GM13976 (cell line): Measurements from ENCODE around the gene DNAH8.

ENCODE experiments used
- DNase-seq: peaks from one replicate; pipeline ENCODE4 v3.0.0; 2012; ENCODE audit warnings: low spot score
- CTCF ChIP-seq: IDR thresholded peaks from 2 replicates; pipeline ENCODE4 v1.5.1; 2012; ENCODE audit warnings: borderline replicate concordance, mild to moderate bottlenecking; ENCODE audit not compliant: insufficient read depth; ENCODE audit errors: extremely low read depth, missing control alignments, control extremely low read depth
- in situ Hi-C: fragments of 300-500 bp; cut with MboI; formaldehyde crosslinking; loops from one replicate; pipeline ENCODE4 v1.12.0; 2022; ENCODE audit warnings: low sequenced_read_pairs, mixed read lengths, inconsistent platforms; ENCODE audit not compliant: unreplicated experiment

DNAH8 gene

DNA sequence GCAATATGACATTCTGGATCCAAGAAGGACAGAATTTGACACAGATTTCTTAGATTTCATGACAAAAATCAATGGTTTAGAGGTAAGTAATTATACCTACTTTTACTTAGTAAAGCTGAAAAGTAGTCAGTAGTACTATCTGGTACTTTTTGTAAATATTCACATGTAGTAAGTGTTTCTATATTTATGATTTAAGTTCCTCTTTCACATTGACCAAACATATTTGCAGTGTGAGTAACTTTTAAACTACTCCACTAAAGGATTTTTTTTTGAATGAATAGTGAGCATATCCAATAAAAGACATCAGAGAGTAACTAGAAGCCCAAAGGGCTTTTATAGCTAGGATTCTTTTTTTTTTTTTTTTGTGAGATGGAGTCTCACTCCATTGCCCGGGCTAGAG, 60.8 kb downstream of the DNAH8 start:
- no peak for TF ChIP-seq CTCF
- in situ Hi-C loops: no loop called here
- peak; percentile 46 for DNase-seq

GRCh38 chr6:38776515-38776914, 61.4 kb downstream of the DNAH8 start:
- DNase-seq: no peak
- no peak for TF ChIP-seq CTCF

GRCh38 chr6:38779310-38780062, 64.4 kb downstream of the DNAH8 start:
- in situ Hi-C loops: no loop called here
- no peak for DNase-seq
- TF ChIP-seq CTCF: no peak

More at GRCh38 chr6:38776515-38776914, 61.4 kb downstream of the DNAH8 start:
- in situ Hi-C loops: no loop called here

DNA sequence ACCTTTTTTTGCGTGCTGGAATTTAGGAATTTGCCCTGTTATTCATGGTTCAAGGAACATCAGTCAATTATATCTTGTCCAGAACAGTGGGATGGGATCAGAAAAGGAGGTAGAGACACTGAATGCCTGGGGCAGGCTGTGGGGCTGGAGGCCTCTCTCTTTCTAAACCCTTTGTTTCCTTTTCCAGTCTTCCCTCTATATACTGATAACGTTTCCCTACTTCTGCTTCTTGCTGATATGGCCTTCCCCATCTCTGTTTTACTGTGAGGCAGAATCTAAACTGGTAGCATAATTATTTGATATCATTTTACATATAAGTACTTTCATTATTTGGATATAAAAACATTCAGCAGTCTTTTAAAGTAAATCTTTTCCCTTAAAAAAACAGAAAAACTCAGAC, 67.5 kb downstream of the DNAH8 start:
- no peak for DNase-seq
- no peak for TF ChIP-seq CTCF

DNA sequence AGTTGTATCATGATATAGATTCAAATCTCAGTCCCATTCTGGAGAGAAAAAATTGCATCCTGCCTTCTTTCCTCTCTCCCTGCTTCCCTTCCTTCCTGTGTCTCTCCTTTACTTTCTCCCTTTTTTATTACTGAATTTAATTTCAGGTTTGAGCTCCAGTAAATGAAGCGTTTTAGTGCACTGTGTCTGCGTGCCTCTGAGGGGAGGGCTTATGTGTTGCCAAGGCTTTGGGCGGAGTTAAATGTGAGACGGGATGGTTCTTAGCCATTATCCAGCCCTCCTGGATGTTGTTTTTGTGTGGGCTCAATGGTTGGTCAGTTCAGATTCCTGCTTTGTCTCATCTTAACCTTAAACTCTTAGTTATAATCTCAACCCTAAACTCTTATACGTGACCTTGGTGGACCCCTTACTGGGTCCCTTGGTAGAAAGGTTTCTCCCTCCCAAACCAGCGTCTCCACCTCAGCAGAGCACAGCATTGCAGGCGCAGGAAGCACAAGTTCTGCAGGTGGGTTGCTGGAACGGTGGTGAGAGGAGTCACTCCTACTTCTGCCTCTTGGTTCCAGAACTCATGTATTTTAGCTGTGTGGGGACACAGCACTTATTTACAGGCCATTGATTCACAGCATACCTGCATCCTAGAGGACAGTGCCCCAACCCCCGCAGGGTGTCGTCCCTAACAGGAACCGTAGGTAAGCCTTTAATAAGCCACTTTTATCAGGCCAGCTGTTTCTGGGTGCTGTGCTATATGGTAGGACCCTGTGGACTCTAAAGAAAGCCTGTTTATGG, 68.5 kb downstream of the DNAH8 start:
- TF ChIP-seq CTCF: no peak
- in situ Hi-C loops: no loop called here
- no peak for DNase-seq

More for the DNA sequence above, 67.5 kb downstream of the DNAH8 start:
- in situ Hi-C loops: no loop called here

DNA sequence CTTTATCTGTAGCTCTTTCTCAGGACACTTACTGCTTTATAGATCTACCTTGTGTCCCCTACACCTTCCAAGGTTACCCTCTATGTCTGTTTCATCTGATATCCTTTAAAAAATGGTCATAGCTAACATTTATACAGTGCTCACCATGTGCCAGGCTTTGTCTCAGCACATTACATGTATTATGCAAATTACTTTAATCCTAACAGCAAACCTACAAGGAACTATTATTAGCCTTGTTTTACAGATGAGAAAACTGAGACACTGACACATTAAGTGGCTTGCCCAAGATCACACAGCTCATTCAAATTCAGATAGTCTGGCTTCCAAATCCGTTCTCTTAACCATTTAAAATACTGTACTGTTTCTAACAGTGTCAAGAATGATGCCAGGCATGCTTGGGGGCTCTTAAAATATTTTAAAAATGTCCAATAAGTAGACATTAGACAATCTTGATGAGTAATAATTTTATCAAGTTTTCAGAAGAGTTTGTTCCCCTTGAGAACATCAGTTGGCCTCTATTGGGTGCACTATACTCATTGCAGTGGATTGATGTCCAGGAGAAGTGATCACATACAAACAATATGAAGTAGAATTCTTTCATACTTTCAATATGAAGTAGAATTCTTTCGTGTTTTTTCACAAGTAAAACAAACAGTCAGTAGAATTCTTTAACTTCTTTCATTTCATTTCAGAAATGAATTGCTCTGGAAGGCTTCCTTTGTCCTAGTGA, 69.6 kb downstream of the DNAH8 start:
- in situ Hi-C loops: no loop called here
- TF ChIP-seq CTCF: no peak
- no peak for DNase-seq
